Measurements from ENCODE around the gene C3orf62. TPM values are rescaled to one million over a fixed set of nuclear protein-coding genes. Genes with fewer than 3 reads are reported as not detected.

The C3orf62 gene
- total RNA-seq: 1 to 10 TPM; 2.3 to 2.4 TPM

GRCh38 chr3:49276475-49277382, at the start of gene C3orf62:
Gene C3orf62, minus strand, starts transcription at chr3:49277232. Its CDS starts 360 bp downstream, at chr3:49276872.

Small RNAs within 50 kb of the gene (small RNA-seq; reads per million reads assigned to genes)
- gene AC121247.2 (0 reads per million in 2 donors), gene MIR4271 (0 reads per million in 2 donors), gene RF00019 (0 reads per million in 2 donors)

Other genes starting within 250 kb of the C3orf62 start
- 100 to 1,000 TPM; 159 to 250 TPM for gene IMPDH2, start 247.8 kb downstream of the C3orf62 start, total RNA-seq
- gene QRICH1, start 183.2 kb downstream of the C3orf62 start, total RNA-seq: 100 to 1,000 TPM; 117 to 144 TPM
- gene QARS1, start 172.5 kb downstream of the C3orf62 start, total RNA-seq: 100 to 1,000 TPM; 192 to 261 TPM
- 10 to 100 TPM; 44.4 to 47.3 TPM for gene USP19, start 156.4 kb downstream of the C3orf62 start, total RNA-seq
- 100 to 1,000 TPM; 162 to 180 TPM for gene LAMB2, start 144.2 kb downstream of the C3orf62 start, total RNA-seq
- gene CCDC71, start 110.9 kb downstream of the C3orf62 start, total RNA-seq: 10 to 100 TPM; 25.1 to 27.3 TPM
- 10 to 100 TPM; 12.7 to 23.3 TPM for gene KLHDC8B, start 105.6 kb downstream of the C3orf62 start, total RNA-seq
- 10 to 100 TPM; 13.8 to 16.3 TPM for gene USP4, start 62.8 kb upstream of the C3orf62 start, total RNA-seq
- gene GPX1, start 81.1 kb upstream of the C3orf62 start, total RNA-seq: 100 to 1,000 TPM; 167 to 280 TPM
- 100 to 1,000 TPM; 325 to 468 TPM for gene RHOA, start 134.7 kb upstream of the C3orf62 start, total RNA-seq
- 10 to 100 TPM; 16.0 to 25.1 TPM for gene TCTA, start 135.2 kb upstream of the C3orf62 start, total RNA-seq
- 1 to 10 TPM; 1.4 to 2.0 TPM for gene AMT, start 145.2 kb upstream of the C3orf62 start, total RNA-seq
- gene NICN1, start 152.1 kb upstream of the C3orf62 start, total RNA-seq: 1 to 10 TPM; 7.6 to 7.7 TPM
- 10 to 100 TPM; 78.1 to 88.9 TPM for gene DAG1, start 193.0 kb upstream of the C3orf62 start, total RNA-seq